K562 (cell line): ENCODE measurements around the gene JMJD1C. TPM values are rescaled to one million over a fixed set of nuclear protein-coding genes. Genes with fewer than 3 reads are reported as not detected.

Experiments
- ARID1B ChIP-seq: fragments of 450-650 bp; IDR thresholded peaks from 2 replicates; pipeline ENCODE4 v1.6.1; 2016; ENCODE audit warnings: antibody characterized with exemption, mild to moderate bottlenecking, inconsistent platforms
- C11orf30 ChIP-seq: fragments of 450-650 bp; IDR thresholded peaks from 2 replicates; pipeline ENCODE4 v1.6.1; 2016; ENCODE audit warnings: low read depth, mild to moderate bottlenecking
- E2F6 ChIP-seq, 2 experiments: IDR thresholded peaks; 2 replicates each; pipeline ENCODE4 v1.6.1; 2011; ENCODE audit warnings: borderline replicate concordance in 1 of 2, control low read depth in 1 of 2, low read depth in 1 of 2, low read length in 1 of 2, mild to moderate bottlenecking in 1 of 2, mixed read lengths in 1 of 2, moderate library complexity in 1 of 2; ENCODE audit not compliant: insufficient read depth in 1 of 2, insufficient read length in 1 of 2, poor library complexity in 1 of 2, severe bottlenecking in 1 of 2; ENCODE audit errors: extremely low read depth in 1 of 2
- ELF1 ChIP-seq: fragments of 200-800 bp; sonication (Bioruptor generic); IDR thresholded peaks from 2 replicates; pipeline ENCODE4 v1.6.1; 2016; ENCODE audit warnings: missing genetic modification characterization, missing compliant biosample characterization
- EWSR1 ChIP-seq: fragments of 450-650 bp; IDR thresholded peaks from 2 replicates; pipeline ENCODE4 v1.6.1; 2018; ENCODE audit warnings: borderline replicate concordance, mild to moderate bottlenecking, low read depth, moderate library complexity; ENCODE audit not compliant: partially characterized antibody
- FOSL1 ChIP-seq: fragments of 200-800 bp; sonication (Bioruptor generic); conservative IDR thresholded peaks from 2 replicates; pipeline ENCODE4 v1.6.1; 2016; ENCODE audit warnings: missing genetic modification characterization, missing compliant biosample characterization
- KDM2B ChIP-seq: fragments of 250-450 bp; sonication (Bioruptor Pico); IDR thresholded peaks from 2 replicates; pipeline ENCODE4 v1.8.0; 2021; ENCODE audit warnings: mild to moderate bottlenecking, moderate library complexity
- KLF13 ChIP-seq: fragments of 450-650 bp; IDR thresholded peaks from 2 replicates; pipeline ENCODE4 v1.6.1; 2016; ENCODE audit warnings: missing genetic modification characterization, low read depth, mild to moderate bottlenecking, missing compliant biosample characterization, moderate library complexity, borderline replicate concordance
- MAFK ChIP-seq: IDR thresholded peaks from 2 replicates; pipeline ENCODE4 v1.6.1; 2011; ENCODE audit warnings: low read length, improper control_type of control experiment
- MYNN ChIP-seq, 2 experiments: sonication (generic); formaldehyde crosslinking in 1 of 2; IDR thresholded peaks; 2 replicates each; pipeline versions ENCODE4 v1.5.0 to v1.6.1; 2016 to 2020; ENCODE audit warnings: antibody characterized with exemption in 1 of 2, missing genetic modification reagents in 1 of 2
- NR4A1 ChIP-seq, 2 experiments: fragments of 250-450 bp in 1 of 2; fragments of 450-650 bp in 1 of 2; sonication (Bioruptor Pico) in 1 of 2; IDR thresholded peaks; 2 replicates each; pipeline versions ENCODE4 v1.4.0 to v1.6.1; 2016 to 2020; ENCODE audit warnings: mild to moderate bottlenecking in 2 of 2, missing compliant biosample characterization in 1 of 2, missing genetic modification characterization in 1 of 2, moderate library complexity in 1 of 2
- REST ChIP-seq, 2 experiments: fragments of 450-650 bp; formaldehyde crosslinking in 1 of 2; IDR thresholded peaks; 2 replicates each; pipeline versions ENCODE4 v1.4.0 to v1.6.1; 2014 to 2020; ENCODE audit warnings: mild to moderate bottlenecking in 2 of 2, borderline replicate concordance in 1 of 2, low read depth in 1 of 2
- SMARCC2 ChIP-seq: fragments of 450-650 bp; IDR thresholded peaks from 2 replicates; pipeline ENCODE4 v1.6.1; 2017; ENCODE audit warnings: antibody characterized with exemption, moderate library complexity, mild to moderate bottlenecking, low read depth
- SPI1 ChIP-seq: IDR thresholded peaks from 2 replicates; pipeline ENCODE4 v1.6.1; 2011; ENCODE audit warnings: low read depth, low read length, control low read depth, borderline replicate concordance
- TRIM28 ChIP-seq: fragments of 450-650 bp; IDR thresholded peaks from 2 replicates; pipeline ENCODE4 v1.6.1; 2017
- ZNF134 ChIP-seq: fragments of 250-450 bp; sonication (Bioruptor Pico); conservative IDR thresholded peaks from 2 replicates; pipeline ENCODE4 v1.4.0; 2020
- ZNF146 ChIP-seq: IDR thresholded peaks from one replicate; pipeline ENCODE4 v1.6.1; 2018; ENCODE audit warnings: missing compliant biosample characterization; ENCODE audit not compliant: unreplicated experiment
- ZNF280A ChIP-seq: fragments of 450-650 bp; IDR thresholded peaks from 2 replicates; pipeline ENCODE4 v1.6.1; 2018; ENCODE audit warnings: mild to moderate bottlenecking, low read depth; ENCODE audit not compliant: partially characterized antibody
- polyA plus RNA-seq, 8 experiments: library from polyadenylated mRNA; depleted of rRNA in 4 of 8; stranded (reverse) in 5 of 8; unstranded in 3 of 8; fragments of >200 nt; fragmentation: Nextera tagmentation in 2 of 8; fragmentation: Illumina TruSeq in 1 of 8; extraction: Ambion mirVana in 2 of 8; extraction: Trizol in 1 of 8; gene quantifications; 2 replicates each; pipeline versions ENCODE4 v1.2.1 to v1.2.3, GENCODE V29; 2011 to 2014; ENCODE audit warnings: inconsistent platforms in 1 of 8, missing spikeins in 1 of 8
- total RNA-seq, 7 experiments: library from RNA; depleted of rRNA in 6 of 7; stranded (reverse); fragments of >200 nt in 6 of 7; fragmentation: Illumina TruSeq in 2 of 7; extraction: Trizol in 2 of 7; gene quantifications; 2 replicates each; pipeline versions ENCODE4 v1.2.1 to v1.2.3, GENCODE V29; 2011 to 2021; ENCODE audit warnings: low replicate concordance in 1 of 7

Gene JMJD1C
- total and polyA plus RNA-seq, 9 of the 15 experiments (the other 6 are each of a cell fraction or from before 2014, with no cell fraction given) = 25.3 to 68.0 (median 47.2) TPM

GRCh38 chr10:63120554-63120953, 345.2 kb downstream of the JMJD1C start (continued):
- TF ChIP-seq REST (IDR thresholded peaks at IDR 0.05; ENCODE audit: borderline replicate concordance) = no peak
- TF ChIP-seq REST (CRISPR knock-in tag; IDR thresholded peaks at IDR 0.05; ENCODE audit: low read depth) = no peak
- no peak for TF ChIP-seq NR4A1 (CRISPR knock-in tag; IDR thresholded peaks at IDR 0.05)
- no peak for TF ChIP-seq NR4A1 (tag; IDR thresholded peaks at IDR 0.05)
- TF ChIP-seq MAFK = peak; percentile 37; the same call in 1 of the 2 replicates
- TF ChIP-seq KDM2B (CRISPR knock-in tag) = no peak
- no peak for TF ChIP-seq ELF1 (tag)
- peak; percentile 62 for TF ChIP-seq FOSL1 (tag)
- no peak for TF ChIP-seq E2F6 (IDR thresholded peaks at IDR 0.05; ENCODE audit: borderline replicate concordance in 1 of 2, extremely low read depth in 1 of 2, insufficient read depth in 1 of 2, insufficient read length in 1 of 2, low read depth in 1 of 2, low read length in 1 of 2, poor library complexity in 1 of 2, severe bottlenecking in 1 of 2)
- TF ChIP-seq ZNF280A = no peak
- TF ChIP-seq EWSR1 = no peak
- no peak for TF ChIP-seq ZNF134 (CRISPR knock-in tag)
- no peak for TF ChIP-seq TRIM28
- no peak for TF ChIP-seq KLF13 (tag)
- peak; percentile 10; the same call in 1 of the 2 replicates for TF ChIP-seq ARID1B
- peak; percentile 66; the same call in 1 of the 2 replicates for TF ChIP-seq C11orf30
- TF ChIP-seq SPI1 = no peak
- no peak for TF ChIP-seq MYNN (IDR thresholded peaks at IDR 0.05)
- no peak for TF ChIP-seq MYNN (CRISPR knock-in tag; IDR thresholded peaks at IDR 0.05)
- no peak for TF ChIP-seq ZNF146 (CRISPR knock-in tag)
- no peak for TF ChIP-seq SMARCC2
